NCI-H226 (cell line): ENCODE measurements around the gene MYH6.
"Not testable (repeated sequence)": the region's sequence is repeated elsewhere in the genome, so short reads cannot be mapped to it uniquely, and the experiment has no call there.

Source experiments
- DNase-seq: peaks from one replicate; pipeline ENCODE4 v3.0.0-alpha.2; 2015

Gene MYH6

GRCh38 chr14:23435543-23436326 lies 27.7 kb upstream of the MYH6 start, which contains the start of gene MYH7:
Gene MYH7, minus strand, starts transcription at chr14:23435660. Its CDS starts 1,928 bp downstream, at chr14:23433732.
- DNase-seq = no peak

GRCh38 chr14:23434488-23435222 lies 26.6 kb upstream of the MYH6 start:
- DNase-seq = no peak

- DNase-seq = no peak
These were observed 25.4 kb upstream of the MYH6 start for GRCh38 chr14:23433457-23433856.

- no peak for DNase-seq
These were observed 24.9 kb upstream of the MYH6 start for GRCh38 chr14:23432946-23433345.

GRCh38 chr14:23432102-23432925 lies 24.2 kb upstream of the MYH6 start:
- no peak for DNase-seq

- no peak for DNase-seq
These were observed 23.4 kb upstream of the MYH6 start for GRCh38 chr14:23431486-23431885.

GRCh38 chr14:23430723-23431085 lies 22.6 kb upstream of the MYH6 start:
- DNase-seq = no peak

- DNase-seq = no peak
These were observed 22.1 kb upstream of the MYH6 start for GRCh38 chr14:23430016-23430722.

- DNase-seq = no peak
These were observed 20.8 kb upstream of the MYH6 start for GRCh38 chr14:23428686-23429495.

GRCh38 chr14:23425798-23426197 lies 17.7 kb upstream of the MYH6 start:
- DNase-seq = not testable (repeated sequence)

- no peak for DNase-seq
These were observed 17.1 kb upstream of the MYH6 start for GRCh38 chr14:23425169-23425568.

GRCh38 chr14:23423657-23424056 lies 15.6 kb upstream of the MYH6 start:
- DNase-seq = no peak

- DNase-seq = no peak
These were observed 13.5 kb upstream of the MYH6 start for GRCh38 chr14:23421594-23421993.

- not testable (repeated sequence) for DNase-seq
These were observed 11.6 kb upstream of the MYH6 start for GRCh38 chr14:23419646-23420045.

- DNase-seq = no peak
These were observed 9.9 kb upstream of the MYH6 start for GRCh38 chr14:23418021-23418420.

GRCh38 chr14:23417269-23417668 lies 9.2 kb upstream of the MYH6 start:
- DNase-seq = not testable (repeated sequence)

GRCh38 chr14:23416801-23417200 lies 8.7 kb upstream of the MYH6 start:
- DNase-seq = no peak

GRCh38 chr14:23415821-23416778 lies 8.0 kb upstream of the MYH6 start:
- DNase-seq = no peak

- DNase-seq = no peak
These were observed 7.1 kb upstream of the MYH6 start for GRCh38 chr14:23414906-23415820.
